Measurements from ENCODE around the gene RTP3. TPM values are rescaled to one million over a fixed set of nuclear protein-coding genes. Genes with fewer than 3 reads are reported as not detected.

RTP3 gene
- not detected in 2 replicates for polyA plus RNA-seq
- not detected in 2 replicates for polyA minus RNA-seq

GRCh38 chr3:46497556-46498265, at the start of gene RTP3:
Gene RTP3 (plus strand): TSS chr3:46497976. CDS start chr3:46498063, 87 bp downstream.
- H3K9me3 ChIP-seq (ENCODE audit: low read length), result no peaks in the 10 kb centered on the region
- H4K20me1 ChIP-seq (ENCODE audit: insufficient read depth), result no peaks in the 10 kb centered on the region
- no peaks in the 10 kb centered on the region for H3K36me3 ChIP-seq (ENCODE audit: insufficient read depth, low read length)
- H3K9me2 ChIP-seq (ENCODE audit: insufficient read depth, low read length), result no peaks in the 10 kb centered on the region
- no peak within 1 kb of the TSS for H2AFZ ChIP-seq (ENCODE audit: low read depth, low read length)
- no peak within 1 kb of the TSS for H3K4me2 ChIP-seq (ENCODE audit: low read length)
- H3K4me3 ChIP-seq (ENCODE audit: low read length), result no peak within 1 kb of the TSS
- no peaks in the 10 kb centered on the region for H3F3A ChIP-seq (ENCODE audit: insufficient read depth, low read length, poor library complexity, severe bottlenecking)
- no peak within 1 kb of the TSS for H3K9ac ChIP-seq (ENCODE audit: low read length)
- TF ChIP-seq EP300 (conservative IDR thresholded peaks at IDR 0.05; ENCODE audit: poor library complexity, severe bottlenecking), result no peak
- TF ChIP-seq MXI1 (conservative IDR thresholded peaks at IDR 0.05; ENCODE audit: poor library complexity, severe bottlenecking), result no peak
- TF ChIP-seq, protein P1, sequence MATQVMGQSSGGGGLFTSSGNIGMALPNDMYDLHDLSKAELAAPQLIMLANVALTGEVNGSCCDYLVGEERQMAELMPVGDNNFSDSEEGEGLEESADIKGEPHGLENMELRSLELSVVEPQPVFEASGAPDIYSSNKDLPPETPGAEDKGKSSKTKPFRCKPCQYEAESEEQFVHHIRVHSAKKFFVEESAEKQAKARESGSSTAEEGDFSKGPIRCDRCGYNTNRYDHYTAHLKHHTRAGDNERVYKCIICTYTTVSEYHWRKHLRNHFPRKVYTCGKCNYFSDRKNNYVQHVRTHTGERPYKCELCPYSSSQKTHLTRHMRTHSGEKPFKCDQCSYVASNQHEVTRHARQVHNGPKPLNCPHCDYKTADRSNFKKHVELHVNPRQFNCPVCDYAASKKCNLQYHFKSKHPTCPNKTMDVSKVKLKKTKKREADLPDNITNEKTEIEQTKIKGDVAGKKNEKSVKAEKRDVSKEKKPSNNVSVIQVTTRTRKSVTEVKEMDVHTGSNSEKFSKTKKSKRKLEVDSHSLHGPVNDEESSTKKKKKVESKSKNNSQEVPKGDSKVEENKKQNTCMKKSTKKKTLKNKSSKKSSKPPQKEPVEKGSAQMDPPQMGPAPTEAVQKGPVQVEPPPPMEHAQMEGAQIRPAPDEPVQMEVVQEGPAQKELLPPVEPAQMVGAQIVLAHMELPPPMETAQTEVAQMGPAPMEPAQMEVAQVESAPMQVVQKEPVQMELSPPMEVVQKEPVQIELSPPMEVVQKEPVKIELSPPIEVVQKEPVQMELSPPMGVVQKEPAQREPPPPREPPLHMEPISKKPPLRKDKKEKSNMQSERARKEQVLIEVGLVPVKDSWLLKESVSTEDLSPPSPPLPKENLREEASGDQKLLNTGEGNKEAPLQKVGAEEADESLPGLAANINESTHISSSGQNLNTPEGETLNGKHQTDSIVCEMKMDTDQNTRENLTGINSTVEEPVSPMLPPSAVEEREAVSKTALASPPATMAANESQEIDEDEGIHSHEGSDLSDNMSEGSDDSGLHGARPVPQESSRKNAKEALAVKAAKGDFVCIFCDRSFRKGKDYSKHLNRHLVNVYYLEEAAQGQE (IDR thresholded peaks at IDR 0.05; ENCODE audit: borderline replicate concordance), result no peak
- no peak for TF ChIP-seq SMC3 (conservative IDR thresholded peaks at IDR 0.05; ENCODE audit: poor library complexity)
- no peaks in the 10 kb centered on the region for H3K27me3 ChIP-seq (ENCODE audit: insufficient read depth, low read depth, low read length)
- H3K27ac ChIP-seq (ENCODE audit: low read length), result no peak within 1 kb of the TSS
- no peaks in the 10 kb centered on the region for H3K79me2 ChIP-seq (replicated peaks; ENCODE audit: insufficient read depth, low read length)

- H3K27ac ChIP-seq (ENCODE audit: low read length), result no peak overlapping the region
- no peaks in the 10 kb centered on the region for H3K9me2 ChIP-seq (ENCODE audit: insufficient read depth, low read length)
- H3K4me2 ChIP-seq (ENCODE audit: low read length), result no peak overlapping the region
- H3K9ac ChIP-seq (ENCODE audit: low read length), result no peak overlapping the region
- no peaks in the 10 kb centered on the region for H3K36me3 ChIP-seq (ENCODE audit: insufficient read depth, low read length)
- H4K20me1 ChIP-seq (ENCODE audit: insufficient read depth), result no peaks in the 10 kb centered on the region
- H3K9me3 ChIP-seq (ENCODE audit: low read length), result no peaks in the 10 kb centered on the region
- no peak overlapping the region for H3K4me3 ChIP-seq (ENCODE audit: low read length)
- H3F3A ChIP-seq (ENCODE audit: insufficient read depth, low read length, poor library complexity, severe bottlenecking), result no peaks in the 10 kb centered on the region
- no peak overlapping the region for H2AFZ ChIP-seq (ENCODE audit: low read depth, low read length)
- no peaks in the 10 kb centered on the region for H3K79me2 ChIP-seq (replicated peaks; ENCODE audit: insufficient read depth, low read length)
- no peaks in the 10 kb centered on the region for H3K27me3 ChIP-seq (ENCODE audit: insufficient read depth, low read depth, low read length)
- TF ChIP-seq EP300 (conservative IDR thresholded peaks at IDR 0.05; ENCODE audit: poor library complexity, severe bottlenecking) (no peak), MXI1 (conservative IDR thresholded peaks at IDR 0.05; ENCODE audit: poor library complexity, severe bottlenecking) (no peak), CTCF (IDR thresholded peaks at IDR 0.05; ENCODE audit: poor library complexity, severe bottlenecking) (no peak), TAF1 (IDR thresholded peaks at IDR 0.05; ENCODE audit: low read depth) (no peak), POLR2AphosphoS5 (IDR thresholded peaks at IDR 0.05) (no peak), RAD21 (conservative IDR thresholded peaks at IDR 0.05) (no peak), EZH2 (IDR thresholded peaks at IDR 0.05; ENCODE audit: borderline replicate concordance, insufficient read depth, low read length, poor library complexity, severe bottlenecking) (no peak)
- TF ChIP-seq, protein P1 (IDR thresholded peaks at IDR 0.05; ENCODE audit: borderline replicate concordance), result no peak
Observed at GRCh38 chr3:46448721-46449120, 49.1 kb upstream of the RTP3 start.

Measured in neural cell (in vitro differentiated cells).